Liver (tissue), 9 donors: ENCODE data around the gene MRPS18B. TPM values are rescaled to one million over a fixed set of nuclear protein-coding genes. Genes with fewer than 3 reads are reported as not detected.
A peak's percentile ranks its signal among the peaks of the same experiment; 100 is the strongest.

Experiments used
- DNase-seq: peaks from one replicate; pipeline ENCODE4 v3.0.0-alpha.2; 2017; ENCODE audit warnings: low spot score
- H3K27ac ChIP-seq, 2 donors: one replicate each; pipeline ENCODE4 v1.7.0; 2013; ENCODE audit warnings: inconsistent platforms in 2 of 2, low read length in 2 of 2, control low read depth in 1 of 2, low read depth in 1 of 2, mild to moderate bottlenecking in 1 of 2
- H3K27me3 ChIP-seq, 4 donors: one replicate each; pipeline versions ENCODE4 v1.6.1 to v1.7.0; 2013; ENCODE audit warnings: low read length in 3 of 4, inconsistent platforms in 1 of 4, mild to moderate bottlenecking in 1 of 4, moderate library complexity in 1 of 4; ENCODE audit not compliant: control insufficient read depth in 4 of 4, insufficient read depth in 4 of 4
- H3K36me3 ChIP-seq, 4 donors: one replicate each; pipeline versions ENCODE4 v1.6.1 to v1.7.0; 2013; ENCODE audit warnings: low read length in 3 of 4, mild to moderate bottlenecking in 3 of 4, low read depth in 1 of 4, moderate library complexity in 1 of 4; ENCODE audit not compliant: control insufficient read depth in 4 of 4, insufficient read depth in 3 of 4
- H3K4me1 ChIP-seq, 4 donors: one replicate each; pipeline versions ENCODE4 v1.6.1 to v1.7.0; 2013; ENCODE audit warnings: low read length in 3 of 4, mild to moderate bottlenecking in 3 of 4, moderate library complexity in 1 of 4; ENCODE audit not compliant: control insufficient read depth in 4 of 4, insufficient read depth in 4 of 4
- H3K4me3 ChIP-seq, 3 donors: one replicate each; pipeline versions ENCODE4 v1.6.1 to v1.7.0; 2013; ENCODE audit warnings: low read length in 3 of 3, control low read depth in 1 of 3, low read depth in 1 of 3, mild to moderate bottlenecking in 1 of 3
- H3K9ac ChIP-seq, 2 donors: one replicate each; pipeline ENCODE4 v1.7.0; 2013; ENCODE audit warnings: low read length in 2 of 2, mild to moderate bottlenecking in 2 of 2, moderate library complexity in 2 of 2, control low read depth in 1 of 2, low read depth in 1 of 2
- H3K9me3 ChIP-seq, 4 donors: one replicate each; pipeline versions ENCODE4 v1.6.1 to v1.7.0; 2013; ENCODE audit warnings: low read length in 3 of 4; ENCODE audit not compliant: control insufficient read depth in 4 of 4
- ATF3 ChIP-seq: IDR thresholded peaks from 2 replicates; pipeline ENCODE4 v1.6.1; 2016; ENCODE audit warnings: antibody characterized with exemption
- EGR1 ChIP-seq, 2 donors: IDR thresholded peaks; 2 replicates each; pipeline ENCODE4 v1.6.1; 2016 to 2018; ENCODE audit warnings: antibody characterized with exemption in 2 of 2, low read depth in 2 of 2
- FOXA1 ChIP-seq: IDR thresholded peaks from 2 replicates; pipeline ENCODE4 v1.6.1; 2016; ENCODE audit warnings: antibody characterized with exemption
- FOXA2 ChIP-seq: IDR thresholded peaks from 2 replicates; pipeline ENCODE4 v1.6.1; 2016; ENCODE audit warnings: antibody characterized with exemption
- GABPA ChIP-seq, 2 donors: IDR thresholded peaks in 1 of 2; conservative IDR thresholded peaks in 1 of 2; 2 replicates each; pipeline ENCODE4 v1.6.1; 2016; ENCODE audit warnings: antibody characterized with exemption in 2 of 2, mild to moderate bottlenecking in 1 of 2, moderate library complexity in 1 of 2
- HNF4A ChIP-seq, 2 donors: conservative IDR thresholded peaks; 2 replicates each; pipeline ENCODE4 v1.6.1; 2016; ENCODE audit warnings: antibody characterized with exemption in 2 of 2, mild to moderate bottlenecking in 2 of 2
- HNF4G ChIP-seq: IDR thresholded peaks from 2 replicates; pipeline ENCODE4 v1.6.1; 2016; ENCODE audit warnings: antibody characterized with exemption
- JUND ChIP-seq, 2 donors: IDR thresholded peaks; 2 replicates each; pipeline ENCODE4 v1.6.1; 2016; ENCODE audit warnings: antibody characterized with exemption in 2 of 2
- MAX ChIP-seq: IDR thresholded peaks from 2 replicates; pipeline ENCODE4 v1.6.1; 2016; ENCODE audit warnings: antibody characterized with exemption
- NR2F2 ChIP-seq: IDR thresholded peaks from 2 replicates; pipeline ENCODE4 v1.6.1; 2016; ENCODE audit warnings: antibody characterized with exemption
- RAD21 ChIP-seq, 2 donors: IDR thresholded peaks; 2 replicates each; pipeline ENCODE4 v1.6.1; 2016; ENCODE audit warnings: antibody characterized with exemption in 2 of 2, mild to moderate bottlenecking in 2 of 2
- RXRA ChIP-seq, 2 donors: IDR thresholded peaks; 2 replicates each; pipeline ENCODE4 v1.6.1; 2017 to 2018; ENCODE audit warnings: antibody characterized with exemption in 2 of 2, mild to moderate bottlenecking in 1 of 2
- TAF1 ChIP-seq: conservative IDR thresholded peaks from 2 replicates; pipeline ENCODE4 v1.6.1; 2016; ENCODE audit warnings: antibody characterized with exemption, mild to moderate bottlenecking
- YY1 ChIP-seq: IDR thresholded peaks from 2 replicates; pipeline ENCODE4 v1.6.1; 2016; ENCODE audit warnings: antibody characterized with exemption, mild to moderate bottlenecking
- ZBTB33 ChIP-seq: IDR thresholded peaks from 2 replicates; pipeline ENCODE4 v1.6.1; 2016; ENCODE audit warnings: antibody characterized with exemption
- WGBS: extraction: QIAGEN DNeasy Blood & Tissue Kit; methylation state at CpG from one replicate; pipeline ENCODE4 v1.1.7; 2013; 5-methylcytosine and 5-hydroxymethylcytosine counted together
- polyA plus RNA-seq, 2 donors: library from polyadenylated mRNA; stranded (reverse) in 1 of 2; unstranded in 1 of 2; fragments of 200-250 nt in 1 of 2; fragments of >200 nt in 1 of 2; fragmentation: Nextera tagmentation in 1 of 2; extraction: Ambion mirVana in 1 of 2; gene quantifications; one replicate each; pipeline versions ENCODE4 v1.2.1 to v1.2.3, GENCODE V29; 2013 to 2015
- total RNA-seq, 2 donors: library from RNA; depleted of rRNA; stranded (reverse); fragments of >200 nt; gene quantifications; one replicate each; pipeline ENCODE4 v1.2.3, GENCODE V29; 2014
- TF ChIP-seq, protein P1 (sequence below): fragments of 150-350 bp; IDR thresholded peaks from 2 replicates; pipeline ENCODE4 v1.5.1; 2017; ENCODE audit warnings: improper control_type of control experiment, low read depth, low read length; ENCODE audit not compliant: missing input control
- donor health status: healthy.
- donor health status: healthy.
- donor health status: healthy.
- donor health status: healthy.
- donor health status: healthy.

The MRPS18B gene
- total and polyA plus RNA-seq, 4 donors: 50.5 to 81.9 (median 69.4) TPM

GRCh38 chr6:30571762-30572082 is 45.9 kb upstream of the MRPS18B start:
- Histone ChIP-seq H3K4me3 (peak overlapping the region; percentile 68 to 93 (median 85)), H3K27ac (peak overlapping the region; percentile 89 to 98), H3K27me3 (no peaks in the 10 kb centered on the region), H3K9me3 (no peaks in the 10 kb centered on the region), H3K4me1 (peaks cover 5 to 36% (median 34%) of the 10 kb centered on the region in 4 donors), H3K9ac (peak overlapping the region; percentile 84 to 90), H3K36me3 (peaks cover 0 to 2% (median 1%) of the 10 kb centered on the region in 4 donors)
- TF ChIP-seq FOXA2 (no peak), FOXA1 (no peak), ZBTB33 (no peak), GABPA (IDR thresholded peaks at IDR 0.05 in 1 of 2, conservative IDR thresholded peaks at IDR 0.05 in 1 of 2) (no peak), HNF4A (conservative IDR thresholded peaks at IDR 0.05) (no peak), RAD21 (IDR thresholded peaks at IDR 0.05) (no peak), ATF3 (no peak), YY1 (no peak), RXRA (IDR thresholded peaks at IDR 0.05) (no peak)
- DNase-seq: no peak
- WGBS: under 1% methylated on average over 8 of the region's 8 CpGs

DNA sequence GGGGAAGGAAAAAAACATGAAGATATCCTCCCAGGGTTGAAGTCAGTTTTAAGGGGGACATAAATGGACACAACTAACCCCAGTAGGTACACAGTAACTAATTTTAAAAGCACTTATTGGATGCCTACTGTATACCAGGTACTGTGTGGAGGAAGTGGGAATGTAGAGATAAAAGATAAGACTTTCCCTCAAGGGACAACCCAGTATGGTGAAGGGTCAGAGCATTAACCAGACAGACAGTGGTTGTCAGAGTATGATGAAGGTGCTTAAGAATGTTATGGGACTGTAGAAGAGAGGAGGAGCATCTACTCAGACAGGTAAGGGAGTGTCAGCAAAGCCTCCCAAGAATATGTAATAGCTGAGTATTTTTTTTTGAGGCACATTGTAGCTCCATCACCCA is 45.5 kb upstream of the MRPS18B start:
- H3K4me1 ChIP-seq: peaks cover 5 to 36% (median 33%) of the 10 kb centered on the region in 4 donors
- H3K36me3 ChIP-seq: peaks cover 0 to 6% (median 2%) of the 10 kb centered on the region in 4 donors
- DNase-seq: no peak
- H3K4me3 ChIP-seq: peak overlapping the region; percentile 68 to 93 (median 85)
- no peaks in the 10 kb centered on the region for H3K9me3 ChIP-seq
- H3K27me3 ChIP-seq: no peaks in the 10 kb centered on the region
- peak overlapping the region; percentile 84 to 90 for H3K9ac ChIP-seq
- peak overlapping the region in 1 of 2 donors; percentile 89 for H3K27ac ChIP-seq
- no peak for TF ChIP-seq NR2F2

DNA sequence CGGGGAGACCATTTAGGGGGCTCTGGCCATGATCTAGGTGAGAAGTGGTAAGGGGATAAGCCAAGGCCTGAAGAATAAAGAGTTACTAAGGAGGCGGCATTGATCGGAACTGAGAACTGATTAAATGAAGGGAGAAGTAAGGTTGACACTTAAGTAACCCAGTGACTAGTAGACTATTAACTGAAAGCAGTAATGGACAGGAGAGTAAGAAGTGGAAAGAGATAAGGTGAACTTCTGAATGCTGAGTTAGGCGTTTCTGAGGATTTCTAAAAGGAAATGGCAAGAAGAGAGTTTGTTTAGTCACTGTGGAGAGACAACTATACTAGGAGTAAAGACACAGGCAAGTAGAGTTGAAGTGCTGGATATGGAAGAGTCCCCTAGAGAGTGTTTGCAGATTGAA is 44.5 kb upstream of the MRPS18B start:
- TF ChIP-seq RAD21 (IDR thresholded peaks at IDR 0.05) (no peak), EGR1 (IDR thresholded peaks at IDR 0.05; ENCODE audit: low read depth in 2 of 2) (no peak)
- 58% methylated on average over 4 of the region's 4 CpGs for WGBS
- DNase-seq: no peak
- no peak overlapping the region for H3K27ac ChIP-seq
- no peak overlapping the region for H3K4me3 ChIP-seq
- no peak overlapping the region for H3K9ac ChIP-seq
- H3K27me3 ChIP-seq: no peaks in the 10 kb centered on the region
- no peaks in the 10 kb centered on the region for H3K9me3 ChIP-seq
- peaks cover 3 to 15% (median 11%) of the 10 kb centered on the region in 4 donors for H3K36me3 ChIP-seq
- peaks cover 5 to 36% (median 32%) of the 10 kb centered on the region in 4 donors for H3K4me1 ChIP-seq

GRCh38 chr6:30578051-30578450 is 39.6 kb upstream of the MRPS18B start:
- no peaks in the 10 kb centered on the region for H3K27me3 ChIP-seq
- peaks cover 0 to 8% (median 4%) of the 10 kb centered on the region in 4 donors for H3K4me1 ChIP-seq
- H3K9me3 ChIP-seq: no peaks in the 10 kb centered on the region
- H3K4me3 ChIP-seq: no peak overlapping the region
- DNase-seq: no peak
- H3K9ac ChIP-seq: no peak overlapping the region
- TF ChIP-seq MAX (no peak), JUND (IDR thresholded peaks at IDR 0.05) (no peak), EGR1 (IDR thresholded peaks at IDR 0.05; ENCODE audit: low read depth in 2 of 2) (no peak), RXRA (IDR thresholded peaks at IDR 0.05) (no peak), HNF4G (no peak), TAF1 (no peak), FOXA2 (no peak)
- TF ChIP-seq, protein P1, sequence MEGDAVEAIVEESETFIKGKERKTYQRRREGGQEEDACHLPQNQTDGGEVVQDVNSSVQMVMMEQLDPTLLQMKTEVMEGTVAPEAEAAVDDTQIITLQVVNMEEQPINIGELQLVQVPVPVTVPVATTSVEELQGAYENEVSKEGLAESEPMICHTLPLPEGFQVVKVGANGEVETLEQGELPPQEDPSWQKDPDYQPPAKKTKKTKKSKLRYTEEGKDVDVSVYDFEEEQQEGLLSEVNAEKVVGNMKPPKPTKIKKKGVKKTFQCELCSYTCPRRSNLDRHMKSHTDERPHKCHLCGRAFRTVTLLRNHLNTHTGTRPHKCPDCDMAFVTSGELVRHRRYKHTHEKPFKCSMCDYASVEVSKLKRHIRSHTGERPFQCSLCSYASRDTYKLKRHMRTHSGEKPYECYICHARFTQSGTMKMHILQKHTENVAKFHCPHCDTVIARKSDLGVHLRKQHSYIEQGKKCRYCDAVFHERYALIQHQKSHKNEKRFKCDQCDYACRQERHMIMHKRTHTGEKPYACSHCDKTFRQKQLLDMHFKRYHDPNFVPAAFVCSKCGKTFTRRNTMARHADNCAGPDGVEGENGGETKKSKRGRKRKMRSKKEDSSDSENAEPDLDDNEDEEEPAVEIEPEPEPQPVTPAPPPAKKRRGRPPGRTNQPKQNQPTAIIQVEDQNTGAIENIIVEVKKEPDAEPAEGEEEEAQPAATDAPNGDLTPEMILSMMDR: no peak
- 98% methylated on average over 8 of the region's 8 CpGs for WGBS
- peaks cover 14 to 55% (median 35%) of the 10 kb centered on the region in 4 donors for H3K36me3 ChIP-seq
- H3K27ac ChIP-seq: no peak overlapping the region
